H9 (cell line): ENCODE measurements around the gene MT2A. TPM values are rescaled to one million over a fixed set of nuclear protein-coding genes. Genes with fewer than 3 reads are reported as not detected.

ENCODE experiments used
- DNase-seq: peaks from one replicate; pipeline ENCODE4 v3.0.0-alpha.2; 2017
- H2AFZ ChIP-seq: one replicate; pipeline ENCODE4 v1.6.1; 2013; ENCODE audit warnings: mild to moderate bottlenecking, low read length, control low read depth, moderate library complexity
- H2AK5ac ChIP-seq: 2 replicates; pipeline ENCODE4 v1.6.1; 2013; ENCODE audit warnings: low read length, control low read depth, mixed read lengths; ENCODE audit not compliant: insufficient read length
- H2BK120ac ChIP-seq: one replicate; pipeline ENCODE4 v1.6.1; 2013; ENCODE audit warnings: low read depth, mild to moderate bottlenecking, low read length, control low read depth, inconsistent platforms; ENCODE audit not compliant: poor library complexity, severe bottlenecking
- H2BK12ac ChIP-seq: 2 replicates; pipeline ENCODE4 v1.6.1; 2013; ENCODE audit warnings: low read length, control low read depth, mixed read lengths, low read depth; ENCODE audit not compliant: insufficient read length
- H2BK15ac ChIP-seq: 2 replicates; pipeline ENCODE4 v1.6.1; 2013; ENCODE audit warnings: low read depth, low read length, control low read depth
- H2BK20ac ChIP-seq: one replicate; pipeline ENCODE4 v1.6.1; 2013; ENCODE audit warnings: low read depth, mild to moderate bottlenecking, low read length, control low read depth, inconsistent platforms; ENCODE audit not compliant: poor library complexity, severe bottlenecking
- H2BK5ac ChIP-seq: 2 replicates; pipeline ENCODE4 v1.6.1; 2013; ENCODE audit warnings: low read length, control low read depth, mixed read lengths; ENCODE audit not compliant: insufficient read length
- H3K14ac ChIP-seq: 2 replicates; pipeline ENCODE4 v1.6.1; 2013; ENCODE audit warnings: low read length, control low read depth; ENCODE audit not compliant: insufficient read depth
- H3K18ac ChIP-seq: 2 replicates; pipeline ENCODE4 v1.6.1; 2013; ENCODE audit warnings: low read depth, mild to moderate bottlenecking, mixed read lengths, low read length, control low read depth; ENCODE audit not compliant: insufficient read length
- H3K23ac ChIP-seq: 2 replicates; pipeline ENCODE4 v1.6.1; 2013; ENCODE audit warnings: low read length, control low read depth, mixed read lengths, low read depth; ENCODE audit not compliant: insufficient read length
- H3K23me2 ChIP-seq: 2 replicates; pipeline ENCODE4 v1.6.1; 2013; ENCODE audit warnings: low read depth, mild to moderate bottlenecking, mixed read lengths, low read length, control low read depth; ENCODE audit not compliant: insufficient read length, poor library complexity, severe bottlenecking
- H3K27ac ChIP-seq: 2 replicates; pipeline ENCODE4 v1.5.1; 2013; ENCODE audit warnings: low read length, control low read depth, mixed read lengths, low read depth; ENCODE audit not compliant: insufficient read length
- H3K27me3 ChIP-seq: 2 replicates; pipeline ENCODE4 v1.6.1; 2013; ENCODE audit warnings: low read length, control low read depth, inconsistent platforms; ENCODE audit not compliant: insufficient read depth
- H3K4ac ChIP-seq: 2 replicates; pipeline ENCODE4 v1.6.1; 2013; ENCODE audit warnings: low read depth, mild to moderate bottlenecking, control low read depth, inconsistent platforms, low read length, moderate library complexity
- H3K4me1 ChIP-seq: 2 replicates; pipeline ENCODE4 v1.6.1; 2013; ENCODE audit warnings: low read length, control low read depth, inconsistent platforms; ENCODE audit not compliant: insufficient read depth
- H3K4me2 ChIP-seq: 2 replicates; pipeline ENCODE4 v1.6.1; 2013; ENCODE audit warnings: low read length, control low read depth, mixed read lengths; ENCODE audit not compliant: insufficient read length, insufficient read depth
- H3K56ac ChIP-seq: 2 replicates; pipeline ENCODE4 v1.6.1; 2013; ENCODE audit warnings: low read depth, mild to moderate bottlenecking, mixed read lengths, low read length, control low read depth; ENCODE audit not compliant: insufficient read length
- H3K79me1 ChIP-seq: 2 replicates; pipeline ENCODE4 v1.6.1; 2013; ENCODE audit warnings: low read depth, mild to moderate bottlenecking, moderate library complexity, low read length, control low read depth, inconsistent platforms; ENCODE audit not compliant: insufficient read depth, poor library complexity, severe bottlenecking
- H3K79me2 ChIP-seq: 2 replicates; pipeline ENCODE4 v1.6.1; 2013; ENCODE audit warnings: low read length, control low read depth, inconsistent platforms; ENCODE audit not compliant: insufficient read depth
- H3K9ac ChIP-seq: 2 replicates; pipeline ENCODE4 v1.6.1; 2013; ENCODE audit warnings: low read length, control low read depth, mixed read lengths; ENCODE audit not compliant: insufficient read length; ENCODE audit errors: extremely low read depth
- H3K9me3 ChIP-seq: one replicate; pipeline ENCODE4 v1.6.1; 2013; ENCODE audit warnings: low read depth, low read length, inconsistent platforms; ENCODE audit not compliant: control insufficient read depth
- H3T11ph ChIP-seq: one replicate; pipeline ENCODE4 v1.6.1; 2013; ENCODE audit warnings: mild to moderate bottlenecking, low read length, control low read depth, inconsistent platforms
- H4K20me1 ChIP-seq: one replicate; pipeline ENCODE4 v1.6.1; 2013; ENCODE audit not compliant: control insufficient read depth, insufficient read length, insufficient read depth
- H4K5ac ChIP-seq: 2 replicates; pipeline ENCODE4 v1.6.1; 2013; ENCODE audit warnings: low read depth, mild to moderate bottlenecking, mixed read lengths, low read length, control low read depth; ENCODE audit not compliant: insufficient read length
- H4K8ac ChIP-seq: replicated peaks from 2 replicates; pipeline ENCODE4 v1.6.1; 2013; ENCODE audit warnings: low read length, control low read depth, mixed read lengths, low read depth; ENCODE audit not compliant: insufficient read length
- H4K91ac ChIP-seq: 2 replicates; pipeline ENCODE4 v1.6.1; 2013; ENCODE audit warnings: low read depth, mild to moderate bottlenecking, moderate library complexity, mixed read lengths, low read length, control low read depth; ENCODE audit not compliant: insufficient read length
- H3K27ac Mint-ChIP-seq, 3 experiments: 2 replicates in 2 of 3; 3 replicates in 1 of 3; pipeline ENCODE4 v1.8.0; 2020 to 2021; ENCODE audit warnings: mixed read lengths in 3 of 3, mild to moderate bottlenecking in 1 of 3, moderate library complexity in 1 of 3
- H3K27me3 Mint-ChIP-seq: 2 replicates; pipeline ENCODE4 v1.8.0; 2021; ENCODE audit warnings: low read depth, mild to moderate bottlenecking, moderate library complexity, mixed read lengths
- H3K36me3 Mint-ChIP-seq, 3 experiments: 2 replicates in 2 of 3; 3 replicates in 1 of 3; pipeline ENCODE4 v1.8.0; 2020 to 2021; ENCODE audit warnings: low read depth in 3 of 3, mixed read lengths in 3 of 3; ENCODE audit not compliant: insufficient read depth in 1 of 3
- H3K4me1 Mint-ChIP-seq, 2 experiments: 2 replicates each; pipeline ENCODE4 v1.8.0; 2020; ENCODE audit warnings: mixed read lengths in 2 of 2
- H3K4me3 Mint-ChIP-seq, 2 experiments: 2 replicates in 1 of 2; 3 replicates in 1 of 2; pipeline ENCODE4 v1.8.0; 2020 to 2021; ENCODE audit warnings: mild to moderate bottlenecking in 2 of 2, mixed read lengths in 2 of 2, moderate library complexity in 1 of 2
- H3K9me3 Mint-ChIP-seq, 2 experiments: 2 replicates in 1 of 2; 3 replicates in 1 of 2; pipeline ENCODE4 v1.8.0; 2020; ENCODE audit warnings: mild to moderate bottlenecking in 2 of 2, mixed read lengths in 2 of 2, moderate library complexity in 1 of 2
- WGBS: extraction: QIAGEN DNeasy Blood & Tissue Kit; methylation state at CpG from one replicate; pipeline ENCODE4 v1.1.7; 2013; ENCODE audit warnings: missing lambda C conversion rate, low lambda C conversion rate, mixed read lengths; ENCODE audit not compliant: insufficient read length; ENCODE audit errors: extremely low coverage; 5-methylcytosine and 5-hydroxymethylcytosine counted together
- total RNA-seq: library from RNA; stranded (reverse); gene quantifications from 2 replicates; pipeline ENCODE4 v1.2.1, GENCODE V29; 2021
- TF ChIP-seq, protein P1 (sequence below): fragments of 200-600 bp; sonication (generic); conservative IDR thresholded peaks from 3 replicates; pipeline ENCODE4 v1.8.0; 2021; ENCODE audit warnings: antibody characterized with exemption, mild to moderate bottlenecking

Gene MT2A
- total RNA-seq, 1 experiment from 2014 or later: 63.1 TPM

- no peaks in the 10 kb centered on the region for H3K36me3 Mint-ChIP-seq
- no peak overlapping the region for H4K91ac ChIP-seq
- H3K9me3 ChIP-seq: no peaks in the 10 kb centered on the region
- WGBS: no CpG with 5 or more reads among the region's 10 CpGs
- peak overlapping the region in 1 of 2 experiments; percentile 79; a peak in 1 of 5 replicates for H3K4me3 Mint-ChIP-seq
- H3K79me1 ChIP-seq: no peaks in the 10 kb centered on the region
- no peak for DNase-seq
- no peak overlapping the region for H3K27ac ChIP-seq
- no peak overlapping the region for H3K9ac ChIP-seq
- H3K4me2 ChIP-seq: no peak overlapping the region
- H4K8ac ChIP-seq: no peak overlapping the region
- no peak overlapping the region for H3K18ac ChIP-seq
- H3K23me2 ChIP-seq: peaks cover 7% of the 10 kb centered on the region
- no peak overlapping the region for H4K5ac ChIP-seq
- H3K56ac ChIP-seq: no peak overlapping the region
- no peak overlapping the region for H2BK20ac ChIP-seq
- TF ChIP-seq, protein P1, sequence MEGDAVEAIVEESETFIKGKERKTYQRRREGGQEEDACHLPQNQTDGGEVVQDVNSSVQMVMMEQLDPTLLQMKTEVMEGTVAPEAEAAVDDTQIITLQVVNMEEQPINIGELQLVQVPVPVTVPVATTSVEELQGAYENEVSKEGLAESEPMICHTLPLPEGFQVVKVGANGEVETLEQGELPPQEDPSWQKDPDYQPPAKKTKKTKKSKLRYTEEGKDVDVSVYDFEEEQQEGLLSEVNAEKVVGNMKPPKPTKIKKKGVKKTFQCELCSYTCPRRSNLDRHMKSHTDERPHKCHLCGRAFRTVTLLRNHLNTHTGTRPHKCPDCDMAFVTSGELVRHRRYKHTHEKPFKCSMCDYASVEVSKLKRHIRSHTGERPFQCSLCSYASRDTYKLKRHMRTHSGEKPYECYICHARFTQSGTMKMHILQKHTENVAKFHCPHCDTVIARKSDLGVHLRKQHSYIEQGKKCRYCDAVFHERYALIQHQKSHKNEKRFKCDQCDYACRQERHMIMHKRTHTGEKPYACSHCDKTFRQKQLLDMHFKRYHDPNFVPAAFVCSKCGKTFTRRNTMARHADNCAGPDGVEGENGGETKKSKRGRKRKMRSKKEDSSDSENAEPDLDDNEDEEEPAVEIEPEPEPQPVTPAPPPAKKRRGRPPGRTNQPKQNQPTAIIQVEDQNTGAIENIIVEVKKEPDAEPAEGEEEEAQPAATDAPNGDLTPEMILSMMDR: no peak
- H3K4ac ChIP-seq: no peak overlapping the region
- no peak overlapping the region for H2BK15ac ChIP-seq
- H3K27me3 ChIP-seq: peaks cover 88% of the 10 kb centered on the region
- no peak overlapping the region for H2AK5ac ChIP-seq
- no peak overlapping the region for H3K27ac Mint-ChIP-seq
- H3K14ac ChIP-seq: no peak overlapping the region
- H3K79me2 ChIP-seq: no peaks in the 10 kb centered on the region
- H4K20me1 ChIP-seq: no peaks in the 10 kb centered on the region
- no peak overlapping the region for H2BK12ac ChIP-seq
- peaks cover 99% of the 10 kb centered on the region for H3K27me3 Mint-ChIP-seq
- H2BK120ac ChIP-seq: no peak overlapping the region
- H3K9me3 Mint-ChIP-seq: peaks cover 0 to 12% of the 10 kb centered on the region in 2 experiments; a peak in 2 of 5 replicates
- H2AFZ ChIP-seq: no peak overlapping the region
- H3T11ph ChIP-seq: no peak overlapping the region
- H2BK5ac ChIP-seq: no peak overlapping the region
- H3K23ac ChIP-seq: no peak overlapping the region
- H3K4me1 Mint-ChIP-seq: peaks cover 19 to 33% of the 10 kb centered on the region in 2 experiments
- no peaks in the 10 kb centered on the region; the same call in 1 of the 2 replicates for H3K4me1 ChIP-seq
Observed at GRCh38 chr16:56631197-56631596, 22.8 kb downstream of the MT2A start.
